Smooth muscle cell (in vitro differentiated cells): Measurements from ENCODE around the gene OPCML. TPM values are rescaled to one million over a fixed set of nuclear protein-coding genes. Genes with fewer than 3 reads are reported as not detected.
"Not testable (repeated sequence)": the region's sequence is repeated elsewhere in the genome, so short reads cannot be mapped to it uniquely, and the experiment has no call there.

ENCODE experiments used
- DNase-seq: peaks from one replicate; lab custom pipeline; 2025; ENCODE audit not compliant: unreplicated experiment; lab: John Stamatoyannopoulos, UW
- H2AFZ ChIP-seq: fragments of 200-600 bp; sonication (generic); 2 replicates; pipeline ENCODE4 v1.6.0; 2016; ENCODE audit warnings: antibody characterized with exemption, low read depth, mild to moderate bottlenecking
- H3F3A ChIP-seq: fragments of 200-600 bp; sonication (generic); 2 replicates; pipeline ENCODE4 v1.6.0; 2017; ENCODE audit warnings: antibody characterized with exemption, low read depth
- H3K27ac ChIP-seq: fragments of 200-600 bp; sonication (generic); 2 replicates; pipeline ENCODE4 v1.5.1; 2016; ENCODE audit warnings: low read depth, mild to moderate bottlenecking
- H3K27me3 ChIP-seq: fragments of 200-600 bp; sonication (generic); 2 replicates; pipeline ENCODE4 v1.6.1; 2016; ENCODE audit warnings: low read depth, mild to moderate bottlenecking
- H3K36me3 ChIP-seq: fragments of 200-600 bp; sonication (generic); 2 replicates; pipeline ENCODE4 v1.5.1; 2016; ENCODE audit warnings: low read depth
- H3K4me1 ChIP-seq: fragments of 200-600 bp; sonication (generic); 2 replicates; pipeline ENCODE4 v1.5.1; 2016; ENCODE audit warnings: low read depth
- H3K4me2 ChIP-seq: fragments of 200-600 bp; sonication (generic); 2 replicates; pipeline ENCODE4 v1.6.0; 2016; ENCODE audit warnings: mild to moderate bottlenecking
- H3K4me3 ChIP-seq: fragments of 200-600 bp; sonication (generic); 2 replicates; pipeline ENCODE4 v1.5.1; 2016; ENCODE audit warnings: mild to moderate bottlenecking
- H3K79me2 ChIP-seq: fragments of 200-600 bp; sonication (generic); 2 replicates; pipeline ENCODE4 v1.6.0; 2016; ENCODE audit warnings: low read depth, mild to moderate bottlenecking
- H3K9ac ChIP-seq: fragments of 200-600 bp; sonication (generic); 2 replicates; pipeline ENCODE4 v1.6.0; 2016; ENCODE audit warnings: low read depth
- H3K9me3 ChIP-seq: fragments of 200-600 bp; sonication (generic); replicated peaks from 2 replicates; pipeline ENCODE4 v1.5.1; 2016; ENCODE audit warnings: low read depth
- H4K20me1 ChIP-seq: fragments of 200-600 bp; sonication (generic); 2 replicates; pipeline ENCODE4 v1.6.0; 2016; ENCODE audit warnings: low read depth
- CTCF ChIP-seq: fragments of 200-600 bp; sonication (generic); IDR thresholded peaks from 2 replicates; pipeline ENCODE4 v1.5.1; 2017; ENCODE audit warnings: borderline replicate concordance, mild to moderate bottlenecking, antibody characterized with exemption; ENCODE audit not compliant: insufficient read depth, poor library complexity, severe bottlenecking
- WGBS: methylation state at CpG from one replicate; pipeline ENCODE4 v1.1.7; 2016; ENCODE audit warnings: low lambda C conversion rate; 5-methylcytosine and 5-hydroxymethylcytosine counted together
- polyA plus RNA-seq: library from polyadenylated mRNA; unstranded; fragments of >200 nt; fragmentation: Nextera tagmentation; extraction: Ambion mirVana; gene quantifications from 2 replicates; pipeline ENCODE4 v1.2.1, GENCODE V29; 2016
- small RNA-seq: library from RNA; depleted of rRNA; stranded (forward); fragments of <200 nt; gene quantifications from one replicate; pipeline ENCODE3, GENCODE V24; 2014
- total RNA-seq: library from RNA; depleted of rRNA; stranded (reverse); fragments of >200 nt; gene quantifications from 2 replicates; pipeline ENCODE4 v1.2.3, GENCODE V29; 2014

Gene OPCML
- total and polyA plus RNA-seq, 2 experiments from 2014 or later: 0.42 to 0.58 TPM

GRCh38 chr11:132373405-132374143 lies 1158.7 kb downstream of the OPCML start:
- H2AFZ ChIP-seq: no peak overlapping the region
- TF ChIP-seq CTCF: no peak
- WGBS: 92% methylated on average over 4 of the region's 4 CpGs
- H4K20me1 ChIP-seq: no peaks in the 10 kb centered on the region
- H3K27me3 ChIP-seq: peaks cover 5% of the 10 kb centered on the region
- no peak for DNase-seq
- H3K79me2 ChIP-seq: no peaks in the 10 kb centered on the region
- no peaks in the 10 kb centered on the region for H3K4me1 ChIP-seq
- no peak overlapping the region for H3K4me3 ChIP-seq
- H3K9me3 ChIP-seq: no peaks in the 10 kb centered on the region
- no peaks in the 10 kb centered on the region for H3K36me3 ChIP-seq
- no peak overlapping the region for H3K9ac ChIP-seq
- no peak overlapping the region for H3K27ac ChIP-seq
- H3F3A ChIP-seq: no peaks in the 10 kb centered on the region
- H3K4me2 ChIP-seq: no peak overlapping the region

- H3K9me3 ChIP-seq, H3F3A ChIP-seq, H4K20me1 ChIP-seq, H2AFZ ChIP-seq, H3K36me3 ChIP-seq, DNase-seq, H3K4me3 ChIP-seq, H3K4me2 ChIP-seq, H3K27ac ChIP-seq, H3K9ac ChIP-seq, H3K27me3 ChIP-seq, H3K4me1 ChIP-seq, H3K79me2 ChIP-seq: not testable (repeated sequence)
Measured at GRCh38 chr11:132370114-132370513, 1162.2 kb downstream of the OPCML start.

- 94% methylated on average over 3 of the region's 3 CpGs for WGBS
- TF ChIP-seq CTCF: no peak
- Histone ChIP-seq H3K4me2 (no peak overlapping the region), H3K9ac (no peak overlapping the region), H2AFZ (no peak overlapping the region), H3K4me3 (no peak overlapping the region), H3K9me3 (no peaks in the 10 kb centered on the region), H3K27ac (no peak overlapping the region), H3F3A (no peaks in the 10 kb centered on the region), H3K36me3 (no peaks in the 10 kb centered on the region), H4K20me1 (no peaks in the 10 kb centered on the region), H3K4me1 (no peaks in the 10 kb centered on the region), H3K79me2 (no peaks in the 10 kb centered on the region), H3K27me3 (peaks cover 12% of the 10 kb centered on the region)
- DNase-seq: no peak
Measured at GRCh38 chr11:132367293-132367692, 1165.0 kb downstream of the OPCML start.

- H3K27ac ChIP-seq: no peak overlapping the region
- no peaks in the 10 kb centered on the region for H4K20me1 ChIP-seq
- H3K36me3 ChIP-seq: no peaks in the 10 kb centered on the region
- H3K4me1 ChIP-seq: no peaks in the 10 kb centered on the region
- H3K4me3 ChIP-seq: no peak overlapping the region
- DNase-seq: no peak
- 88% methylated on average over 3 of the region's 3 CpGs for WGBS
- no peak overlapping the region for H3K4me2 ChIP-seq
- H3K9ac ChIP-seq: no peak overlapping the region
- TF ChIP-seq CTCF: no peak
- no peaks in the 10 kb centered on the region for H3K79me2 ChIP-seq
- no peaks in the 10 kb centered on the region for H3K9me3 ChIP-seq
- H3F3A ChIP-seq: no peaks in the 10 kb centered on the region
- H2AFZ ChIP-seq: no peak overlapping the region
- peaks cover 8% of the 10 kb centered on the region for H3K27me3 ChIP-seq
Measured at GRCh38 chr11:132365650-132366049, 1166.7 kb downstream of the OPCML start.

Small RNA genes within 50 kb of the gene (small RNA-seq; reads per million reads assigned to genes)
- gene RF00026: not detected
